ENCODE results near the gene CTBP2. TPM values are rescaled to one million over a fixed set of nuclear protein-coding genes. Genes with fewer than 3 reads are reported as not detected.

Gene CTBP2
- total RNA-seq, 4 donors from 2014 or later, result 69.7 to 125 (median 84.7) TPM

DNA sequence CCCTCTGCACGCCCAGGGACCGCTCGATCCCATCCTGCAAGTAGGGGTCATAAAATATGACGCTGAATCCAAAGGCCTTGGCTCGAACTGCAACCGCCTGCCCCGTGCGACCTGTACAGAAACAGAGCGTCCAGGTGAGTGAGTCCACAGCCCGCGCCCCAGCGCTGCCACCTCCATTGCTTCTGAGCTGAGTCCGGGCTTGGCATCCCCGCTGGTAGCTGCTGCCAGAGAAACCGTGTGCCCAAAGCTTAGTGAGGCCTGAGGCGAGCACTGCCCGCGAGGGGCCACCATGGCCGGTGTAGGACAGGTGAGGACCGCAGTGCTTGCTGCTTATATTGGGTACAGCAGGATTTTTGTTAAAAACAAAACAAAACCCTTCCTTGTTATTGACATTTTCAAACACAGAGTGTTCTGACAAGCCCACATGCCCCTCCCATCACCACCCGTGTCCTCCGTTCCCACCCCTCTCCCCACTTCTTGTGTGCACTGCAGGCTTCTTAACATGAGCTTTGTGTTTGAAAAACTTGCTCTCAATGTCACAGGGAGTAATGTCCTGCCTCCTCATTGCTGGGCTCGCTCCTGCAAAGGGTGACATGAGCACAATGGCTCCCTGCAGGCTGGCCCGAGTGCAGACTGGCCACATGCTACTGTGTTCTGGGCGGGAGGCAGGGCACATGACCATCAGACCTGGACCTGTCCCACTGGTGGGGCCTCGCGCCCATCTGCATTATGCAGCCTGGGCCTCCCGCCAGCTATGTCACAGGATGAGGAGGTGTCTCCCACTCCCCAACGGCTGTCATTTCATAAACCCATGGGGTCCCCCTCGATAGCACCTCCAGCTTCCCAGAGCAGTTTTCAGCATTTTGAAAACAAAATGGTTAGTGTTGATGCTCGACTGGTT is 165.5 kb downstream of the CTBP2 start:
- TF ChIP-seq, protein P1, sequence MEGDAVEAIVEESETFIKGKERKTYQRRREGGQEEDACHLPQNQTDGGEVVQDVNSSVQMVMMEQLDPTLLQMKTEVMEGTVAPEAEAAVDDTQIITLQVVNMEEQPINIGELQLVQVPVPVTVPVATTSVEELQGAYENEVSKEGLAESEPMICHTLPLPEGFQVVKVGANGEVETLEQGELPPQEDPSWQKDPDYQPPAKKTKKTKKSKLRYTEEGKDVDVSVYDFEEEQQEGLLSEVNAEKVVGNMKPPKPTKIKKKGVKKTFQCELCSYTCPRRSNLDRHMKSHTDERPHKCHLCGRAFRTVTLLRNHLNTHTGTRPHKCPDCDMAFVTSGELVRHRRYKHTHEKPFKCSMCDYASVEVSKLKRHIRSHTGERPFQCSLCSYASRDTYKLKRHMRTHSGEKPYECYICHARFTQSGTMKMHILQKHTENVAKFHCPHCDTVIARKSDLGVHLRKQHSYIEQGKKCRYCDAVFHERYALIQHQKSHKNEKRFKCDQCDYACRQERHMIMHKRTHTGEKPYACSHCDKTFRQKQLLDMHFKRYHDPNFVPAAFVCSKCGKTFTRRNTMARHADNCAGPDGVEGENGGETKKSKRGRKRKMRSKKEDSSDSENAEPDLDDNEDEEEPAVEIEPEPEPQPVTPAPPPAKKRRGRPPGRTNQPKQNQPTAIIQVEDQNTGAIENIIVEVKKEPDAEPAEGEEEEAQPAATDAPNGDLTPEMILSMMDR (IDR thresholded peaks at IDR 0.05), result no peak
- peak in 1 of 2 donors; percentile 14 for TF ChIP-seq POLR2AphosphoS5 (IDR thresholded peaks at IDR 0.05)
- Histone ChIP-seq H3K36me3 (peaks cover 64 to 98% (median 85%) of the 10 kb centered on the region in 4 donors), H3K27me3 (no peaks in the 10 kb centered on the region), H3K4me1 (peaks cover 25 to 32% (median 27%) of the 10 kb centered on the region in 4 donors), H3K4me3 (no peak overlapping the region), H3K9me3 (no peaks in the 10 kb centered on the region), H3K27ac (replicated peaks in 1 of 4) (no peak overlapping the region)
- intact Hi-C loops (cut with DNase I), result loop anchor here (5.0 to 10.0 kb wide), 3 partner anchors 67 to 167 kb away; partner anchors contain the start of gene CTBP2
- peak; percentile 87 for DNase-seq (ENCODE audit: extremely low spot score)
- 77% methylated on average over 15 of the region's 31 CpGs for WGBS

DNA sequence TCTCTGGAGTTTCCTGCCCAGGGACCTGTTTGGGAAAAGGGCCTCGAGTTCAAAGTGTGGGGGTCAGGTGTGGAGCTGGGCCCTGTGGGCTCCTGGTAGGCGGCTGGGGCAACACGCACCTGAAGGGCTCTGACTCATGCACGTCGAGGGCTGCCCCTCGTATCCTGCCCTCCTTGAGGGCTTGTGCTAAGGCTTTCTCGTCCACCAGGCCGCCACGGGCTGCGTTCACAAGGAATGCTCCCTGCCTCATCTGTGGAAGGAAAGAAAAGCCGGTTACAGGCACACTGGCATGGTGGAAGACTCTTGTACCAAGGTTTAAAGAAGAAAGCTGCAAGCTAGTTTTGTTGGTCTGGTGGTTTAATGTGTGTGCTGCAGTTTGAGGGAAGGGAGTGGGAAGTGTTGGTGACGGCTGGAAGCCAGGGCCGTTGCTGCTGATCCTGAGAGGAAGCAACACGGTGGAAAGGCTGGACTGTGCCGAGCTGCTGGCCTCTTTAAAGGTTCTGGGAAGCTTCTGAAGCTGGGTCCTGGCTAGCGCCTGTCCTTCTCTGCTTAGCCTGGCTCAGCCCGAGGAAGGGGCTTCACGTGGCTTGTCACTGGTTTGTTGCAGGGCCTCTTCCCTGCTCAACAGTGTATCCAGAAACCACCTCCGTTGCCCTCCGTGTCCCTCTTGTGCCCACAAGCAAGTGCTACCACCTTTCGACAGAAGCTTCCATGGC is 166.5 kb downstream of the CTBP2 start:
- Histone ChIP-seq H3K4me3 (no peak overlapping the region), H3K36me3 (peaks cover 65 to 98% (median 89%) of the 10 kb centered on the region in 4 donors), H3K27ac (replicated peaks in 1 of 4) (no peak overlapping the region), H3K27me3 (no peaks in the 10 kb centered on the region), H3K4me1 (peaks cover 18 to 26% (median 20%) of the 10 kb centered on the region in 4 donors), H3K9me3 (no peaks in the 10 kb centered on the region)
- intact Hi-C loops (cut with DNase I), result loop anchor here (5.0 to 10.0 kb wide), 2 partner anchors 68 to 151 kb away; no protein-coding TSS in a partner anchor
- WGBS, result 92% methylated on average over 19 of the region's 21 CpGs
- TF ChIP-seq POLR2A (IDR thresholded peaks at IDR 0.05; ENCODE audit: low read depth), result no peak
- TF ChIP-seq, protein P1 (IDR thresholded peaks at IDR 0.05), result no peak
- TF ChIP-seq POLR2AphosphoS5 (IDR thresholded peaks at IDR 0.05), result no peak
- TF ChIP-seq EP300 (IDR thresholded peaks at IDR 0.05), result no peak
- peak; percentile 77 for DNase-seq (ENCODE audit: extremely low spot score)

DNA sequence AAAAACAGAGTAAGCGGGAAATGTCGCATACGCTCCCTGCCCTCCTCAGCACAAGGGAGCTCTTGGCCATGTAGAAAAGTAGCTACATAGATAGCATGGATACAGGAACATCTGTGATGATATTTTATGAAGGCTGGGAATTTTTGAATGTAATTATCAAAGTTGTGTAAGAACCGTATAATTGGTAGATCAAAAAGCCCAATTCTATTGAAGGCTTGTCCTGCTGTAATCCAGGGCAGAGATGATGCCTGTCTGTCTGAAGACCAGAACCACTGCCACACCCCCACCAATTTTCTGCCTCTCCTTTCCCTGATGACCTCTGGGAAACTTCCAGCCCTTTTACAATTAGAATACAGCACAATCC is 167.0 kb downstream of the CTBP2 start:
- H3K4me3 ChIP-seq, result no peak overlapping the region
- peaks cover 13 to 21% (median 15%) of the 10 kb centered on the region in 4 donors for H3K4me1 ChIP-seq
- H3K27me3 ChIP-seq, result no peaks in the 10 kb centered on the region
- H3K27ac ChIP-seq (replicated peaks in 1 of 4), result peak overlapping the region in 2 of 4 donors; percentile 19 to 37
- TF ChIP-seq EP300 (IDR thresholded peaks at IDR 0.05) (no peak), POLR2A (IDR thresholded peaks at IDR 0.05; ENCODE audit: low read depth) (no peak), POLR2AphosphoS5 (IDR thresholded peaks at IDR 0.05) (no peak)
- TF ChIP-seq, protein P1 (IDR thresholded peaks at IDR 0.05), result no peak
- intact Hi-C loops (cut with DNase I), result loop anchor here (5.0 to 10.0 kb wide), 2 partner anchors 69 to 151 kb away; no protein-coding TSS in a partner anchor
- DNase-seq (ENCODE audit: extremely low spot score), result no peak
- H3K36me3 ChIP-seq, result peaks cover 65 to 96% (median 88%) of the 10 kb centered on the region in 4 donors
- WGBS, result 85% methylated on average over 4 of the region's 4 CpGs
- no peaks in the 10 kb centered on the region for H3K9me3 ChIP-seq

DNA sequence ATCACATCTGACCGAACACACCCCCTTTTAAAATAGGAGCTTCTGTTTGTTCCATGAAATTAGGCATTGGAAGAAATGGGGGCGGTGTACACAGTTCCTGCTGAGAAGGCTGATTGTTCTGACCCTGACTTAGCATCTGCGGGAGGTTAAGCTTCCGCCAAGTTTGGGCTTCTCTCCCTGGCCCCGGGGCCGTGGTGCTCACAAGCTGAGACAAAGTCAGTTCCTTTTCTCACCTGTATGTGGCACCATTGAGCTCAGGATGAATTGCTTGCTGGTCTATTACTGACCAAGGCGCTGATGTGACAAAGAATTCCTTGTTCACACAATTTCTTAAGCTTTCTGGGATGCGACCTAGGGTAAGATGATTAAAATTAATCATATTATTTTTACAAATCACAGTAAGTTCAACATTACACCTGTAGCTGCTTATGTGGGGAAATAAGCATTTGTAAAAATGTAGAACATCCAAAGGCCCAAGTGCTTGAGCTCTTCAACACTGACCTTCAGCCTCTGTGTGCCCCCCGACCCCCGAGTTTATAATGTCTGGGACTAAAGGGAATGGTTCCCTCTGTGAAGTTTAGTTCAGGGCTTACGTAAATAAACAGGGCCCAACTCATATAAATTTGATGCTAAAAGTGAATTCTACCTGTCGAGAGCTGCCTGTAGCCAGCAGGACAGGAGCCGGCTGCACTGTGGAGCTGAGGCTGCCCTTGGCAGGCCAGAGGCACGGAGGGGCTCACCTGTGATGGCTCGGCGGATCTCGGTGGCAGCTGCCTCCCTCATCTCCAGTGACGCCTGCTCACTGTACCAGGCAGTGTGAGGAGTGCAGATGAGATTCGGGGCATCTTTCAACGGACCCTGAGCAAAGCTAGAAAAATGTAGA is 167.7 kb downstream of the CTBP2 start:
- no peak overlapping the region for H3K4me3 ChIP-seq
- DNase-seq (ENCODE audit: extremely low spot score), result peak; percentile 94
- 54% methylated on average over 19 of the region's 20 CpGs for WGBS
- peaks cover 63 to 96% (median 88%) of the 10 kb centered on the region in 4 donors for H3K36me3 ChIP-seq
- no peaks in the 10 kb centered on the region for H3K9me3 ChIP-seq
- intact Hi-C loops (cut with DNase I), result loop anchor here (5.0 to 10.0 kb wide), 2 partner anchors 70 to 152 kb away; no protein-coding TSS in a partner anchor
- TF ChIP-seq, protein P1 (IDR thresholded peaks at IDR 0.05), result peak; percentile 80 to 85 (median 84)
- peak; percentile 62 to 72 for TF ChIP-seq POLR2AphosphoS5 (IDR thresholded peaks at IDR 0.05)
- TF ChIP-seq POLR2A (IDR thresholded peaks at IDR 0.05; ENCODE audit: low read depth), result no peak
- H3K27me3 ChIP-seq, result no peaks in the 10 kb centered on the region
- peak overlapping the region in 2 of 4 donors; percentile 35 to 37 for H3K27ac ChIP-seq (replicated peaks in 1 of 4)
- peaks cover 11 to 16% (median 14%) of the 10 kb centered on the region in 4 donors for H3K4me1 ChIP-seq
